HG02973 (cell line): ENCODE measurements around the gene ANKRD13C.

Experiments
- ATAC-seq: cut with Tn5 transposase; IDR thresholded peaks from one replicate; pipeline ENCODE4 v1.9.1; 2021; ENCODE audit warnings: moderate library complexity; ENCODE audit not compliant: unreplicated experiment

ANKRD13C gene

DNA sequence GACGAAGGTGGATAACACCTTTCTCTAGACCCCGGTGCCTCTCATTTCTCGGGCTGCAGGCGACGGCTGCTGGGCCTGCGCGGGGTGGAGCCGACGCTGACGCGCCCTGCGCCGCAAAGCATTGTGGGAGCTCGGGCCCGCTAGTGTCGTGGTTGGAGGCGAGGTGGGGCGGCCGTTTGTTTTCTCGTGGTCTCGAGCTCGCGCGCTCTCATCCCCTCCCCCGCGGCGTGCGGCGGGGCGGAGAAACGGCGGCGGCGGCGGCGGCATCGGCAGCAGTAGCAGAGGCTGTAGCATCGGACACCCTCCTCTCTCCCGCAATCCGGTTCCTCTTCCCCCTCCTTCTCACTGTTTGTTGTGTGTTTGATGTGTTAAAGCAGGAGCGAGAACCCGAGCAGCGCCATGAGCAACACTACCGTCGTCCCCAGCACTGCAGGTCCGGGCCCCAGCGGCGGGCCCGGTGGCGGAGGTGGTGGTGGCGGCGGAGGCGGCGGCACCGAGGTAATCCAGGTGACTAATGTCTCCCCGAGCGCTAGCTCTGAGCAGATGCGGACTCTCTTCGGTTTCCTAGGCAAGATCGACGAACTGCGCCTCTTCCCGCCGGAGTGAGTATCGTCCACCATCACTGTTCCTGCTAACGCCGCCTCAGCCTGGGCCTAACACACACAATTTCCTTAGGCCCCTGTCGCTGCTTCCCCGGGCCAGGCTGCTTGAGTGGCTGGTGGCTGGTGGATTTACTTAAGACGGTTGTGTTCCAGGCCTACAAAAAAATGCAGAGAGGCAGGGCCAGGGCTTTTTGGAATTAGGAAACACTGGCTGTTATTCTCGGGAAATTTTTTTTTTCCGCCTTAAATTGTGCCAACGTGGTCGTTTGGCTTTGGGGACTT lies 133.0 kb downstream of the ANKRD13C start, which contains the start of gene SRSF11:
Gene SRSF11 (plus strand): TSS at position 143 of the 884 bp plus-strand sequence. CDS start 257 bp downstream, at position 400.
- peak; percentile 93 for ATAC-seq

DNA sequence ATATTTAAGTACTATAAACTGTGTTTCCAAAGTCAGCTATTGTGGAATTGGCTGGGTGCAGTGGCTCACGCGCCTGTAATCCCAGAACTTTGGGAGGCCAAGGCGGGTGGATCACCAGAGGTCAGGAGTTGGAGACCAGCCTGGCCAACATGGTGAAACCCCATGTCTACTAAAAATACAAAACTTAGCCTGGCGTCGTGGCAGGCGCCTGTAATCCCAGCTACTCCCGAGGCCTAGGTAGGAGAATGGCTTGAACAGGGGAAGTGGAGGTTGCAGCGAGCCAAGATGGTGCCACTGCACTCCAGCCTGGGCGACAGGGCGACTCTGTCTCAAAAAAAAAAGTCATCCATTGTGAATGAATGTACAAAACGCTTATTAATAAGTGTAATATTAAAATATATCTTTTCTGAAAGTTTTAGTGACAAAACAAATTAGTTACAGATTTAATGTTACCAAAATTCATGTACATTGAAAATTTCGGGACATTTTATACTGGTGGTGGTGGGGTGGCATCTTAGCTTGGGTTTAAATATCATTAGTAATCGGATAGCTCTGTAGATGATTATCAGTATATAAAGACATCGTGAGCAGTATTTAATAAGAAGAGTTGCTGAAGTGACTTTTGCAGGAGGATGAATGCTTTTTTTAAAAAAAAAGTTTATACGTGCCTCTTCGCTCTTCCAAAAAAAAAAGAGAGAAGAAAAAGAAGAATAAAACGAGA lies 133.8 kb downstream of the ANKRD13C start:
- no peak for ATAC-seq

DNA sequence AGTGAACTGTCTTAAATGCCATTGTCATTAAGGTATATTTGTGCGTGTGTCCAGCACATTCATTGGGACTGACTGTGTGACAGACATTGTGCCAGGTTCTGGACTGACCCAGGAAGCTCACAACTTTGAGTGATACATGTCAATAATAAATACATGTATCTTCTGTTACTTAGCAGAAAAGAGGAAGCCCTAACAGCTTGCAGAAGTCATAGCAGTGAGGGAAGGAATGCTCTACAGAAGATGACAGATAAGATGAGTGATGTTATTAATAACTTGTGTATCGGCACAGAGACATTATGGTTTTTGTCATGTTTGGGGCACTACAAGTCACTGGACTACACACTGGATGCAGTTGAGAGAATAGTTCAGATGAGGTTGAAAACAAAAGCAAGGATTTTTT lies 134.5 kb downstream of the ANKRD13C start:
- no peak for ATAC-seq

DNA sequence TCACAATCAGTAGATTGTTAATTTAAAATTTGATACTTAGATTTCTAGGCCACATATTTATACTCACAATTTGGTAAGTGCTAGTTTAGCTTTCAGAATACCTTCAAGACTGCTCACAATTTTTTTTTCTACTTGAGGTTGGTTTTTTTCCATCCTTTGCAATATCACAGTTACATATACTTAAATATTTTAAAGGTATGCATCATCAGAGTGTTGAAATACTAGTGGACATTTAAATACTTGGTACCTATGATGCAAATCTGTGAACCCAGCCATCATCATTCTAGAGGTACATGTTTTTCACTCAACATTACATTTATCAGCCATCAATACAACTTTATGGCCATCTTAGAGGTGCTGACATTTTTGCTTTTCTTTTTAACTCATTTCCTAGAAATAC lies 143.0 kb downstream of the ANKRD13C start:
- ATAC-seq: no peak

DNA sequence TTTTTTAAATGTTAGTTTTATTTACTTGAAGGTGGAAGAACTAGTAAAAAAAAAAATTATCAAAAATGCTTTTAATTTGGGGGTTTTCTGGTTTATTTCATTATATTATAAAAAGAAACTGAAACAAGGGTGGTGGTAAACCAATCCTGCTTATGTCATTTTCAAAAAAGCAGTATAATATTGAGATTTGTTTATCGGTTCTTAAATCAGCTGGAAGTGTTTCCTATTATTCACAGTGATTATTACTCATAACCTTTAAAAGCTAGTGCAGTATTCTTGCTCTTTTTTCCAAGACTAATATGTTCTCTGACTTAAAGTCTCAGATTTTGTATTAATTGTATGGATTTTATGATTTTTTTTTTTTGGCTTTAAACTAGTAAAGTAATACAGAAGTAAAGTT lies 143.7 kb downstream of the ANKRD13C start:
- no peak for ATAC-seq
